CD1c-positive myeloid dendritic cell (primary cell): Measurements from ENCODE around the gene GNPAT.

Experiments used
- DNase-seq: peaks from one replicate; pipeline ENCODE4 v3.0.0-alpha.2; 2016; ENCODE audit errors: extremely low spot score

The GNPAT gene

GRCh38 chr1:231317306-231318014 is 76.4 kb downstream of the GNPAT start:
- DNase-seq: no peak

- DNase-seq: no peak
Observed at GRCh38 chr1:231318015-231318355, 77.0 kb downstream of the GNPAT start.

- no peak for DNase-seq
Observed at GRCh38 chr1:231318568-231318967, 77.6 kb downstream of the GNPAT start.

GRCh38 chr1:231319080-231319479 is 78.1 kb downstream of the GNPAT start:
- no peak for DNase-seq

- no peak for DNase-seq
Observed at GRCh38 chr1:231322880-231323530, 82.0 kb downstream of the GNPAT start.

GRCh38 chr1:231324660-231325059 is 83.6 kb downstream of the GNPAT start:
- DNase-seq: no peak

- no peak for DNase-seq
Observed at GRCh38 chr1:231326248-231326647, 85.2 kb downstream of the GNPAT start.
